GM12878 (cell line): ENCODE data around the gene RB1. TPM values are rescaled to one million over a fixed set of nuclear protein-coding genes. Genes with fewer than 3 reads are reported as not detected.

Source experiments
- BCL3 ChIP-seq: IDR thresholded peaks from 2 replicates; pipeline ENCODE4 v1.6.1; 2011; ENCODE audit warnings: borderline replicate concordance, low read depth, mild to moderate bottlenecking, moderate library complexity, low read length; ENCODE audit not compliant: insufficient read depth, poor library complexity, severe bottlenecking
- CHD4 ChIP-seq: fragments of 200-600 bp; sonication (generic); IDR thresholded peaks from 2 replicates; pipeline ENCODE4 v1.6.1; 2016; ENCODE audit warnings: mild to moderate bottlenecking
- CTCF ChIP-seq, 3 experiments: IDR thresholded peaks in 2 of 3; conservative IDR thresholded peaks in 1 of 3; 2 replicates each; pipeline ENCODE4 v1.5.1; 2011; ENCODE audit warnings: low read depth in 3 of 3, low read length in 3 of 3, mild to moderate bottlenecking in 3 of 3, control low read depth in 2 of 3, moderate library complexity in 2 of 3, inconsistent platforms in 1 of 3, mixed read lengths in 1 of 3; ENCODE audit not compliant: control insufficient read depth in 2 of 3, insufficient read depth in 1 of 3; ENCODE audit errors: extremely low read depth in 1 of 3
- EP300 ChIP-seq, 2 experiments: fragments of 150-350 bp in 1 of 2; IDR thresholded peaks; 2 replicates each; pipeline ENCODE4 v1.6.1; 2011 to 2012; ENCODE audit warnings: low read depth in 2 of 2, low read length in 2 of 2, borderline replicate concordance in 1 of 2, improper control_type of control experiment in 1 of 2, inconsistent platforms in 1 of 2; ENCODE audit not compliant: control insufficient read depth in 1 of 2
- IKZF2 ChIP-seq, 2 experiments: fragments of 450-650 bp; IDR thresholded peaks; 2 replicates each; pipeline ENCODE4 v1.6.1; 2017; ENCODE audit warnings: mild to moderate bottlenecking in 2 of 2, moderate library complexity in 2 of 2
- NFXL1 ChIP-seq: fragments of 450-650 bp; IDR thresholded peaks from 2 replicates; pipeline ENCODE4 v1.6.1; 2017; ENCODE audit warnings: antibody characterized with exemption, mild to moderate bottlenecking, borderline replicate concordance
- NFYA ChIP-seq: IDR thresholded peaks from 2 replicates; pipeline ENCODE4 v1.6.1; 2011; ENCODE audit warnings: low read depth, mild to moderate bottlenecking, low read length, improper control_type of control experiment, borderline replicate concordance
- NR2C2 ChIP-seq: IDR thresholded peaks from 2 replicates; pipeline ENCODE4 v1.6.1; 2011; ENCODE audit warnings: borderline replicate concordance, low read depth; ENCODE audit not compliant: control insufficient read depth, insufficient read length
- NR2F1 ChIP-seq: fragments of 450-650 bp; conservative IDR thresholded peaks from 2 replicates; pipeline ENCODE4 v1.6.1; 2017; ENCODE audit warnings: mild to moderate bottlenecking
- POLR2AphosphoS5 ChIP-seq: IDR thresholded peaks from 2 replicates; pipeline ENCODE4 v1.6.1; 2011; ENCODE audit warnings: mild to moderate bottlenecking, low read length, inconsistent platforms
- STAT3 ChIP-seq: IDR thresholded peaks from 2 replicates; pipeline ENCODE4 v1.6.1; 2011; ENCODE audit warnings: low read depth, low read length, improper control_type of control experiment
- SUPT20H ChIP-seq: IDR thresholded peaks from 2 replicates; pipeline ENCODE4 v1.6.1; 2011; ENCODE audit warnings: low read depth, mild to moderate bottlenecking, low read length, moderate library complexity, borderline replicate concordance; ENCODE audit not compliant: control insufficient read depth
- YY1 ChIP-seq: IDR thresholded peaks from 2 replicates; pipeline ENCODE4 v1.6.1; 2011; ENCODE audit warnings: low read depth, mild to moderate bottlenecking, low read length
- ZNF592 ChIP-seq: fragments of 450-650 bp; IDR thresholded peaks from 2 replicates; pipeline ENCODE4 v1.6.1; 2017; ENCODE audit warnings: mild to moderate bottlenecking, moderate library complexity
- ZSCAN29 ChIP-seq: fragments of 450-650 bp; IDR thresholded peaks from 2 replicates; pipeline ENCODE4 v1.6.1; 2017; ENCODE audit warnings: mild to moderate bottlenecking, moderate library complexity
- polyA plus RNA-seq, 11 experiments: library from polyadenylated mRNA; depleted of rRNA in 4 of 11; unstranded in 6 of 11; stranded (reverse) in 5 of 11; fragments of >200 nt; fragmentation: Nextera tagmentation in 4 of 11; fragmentation: Illumina TruSeq in 1 of 11; extraction: Ambion mirVana in 4 of 11; extraction: Trizol in 1 of 11; gene quantifications; 1 replicate in 1 of 11; 2 replicates in 10 of 11; pipeline versions ENCODE4 v1.2.1 to v1.2.3, GENCODE V29; 2011 to 2016; ENCODE audit warnings: inconsistent platforms in 2 of 11, missing spikeins in 2 of 11, low read depth in 1 of 11
- total RNA-seq, 4 experiments: library from RNA; depleted of rRNA in 3 of 4; stranded (reverse); fragments of >200 nt in 3 of 4; fragmentation: Illumina TruSeq in 1 of 4; extraction: Trizol in 1 of 4; gene quantifications; 2 replicates each; pipeline versions ENCODE4 v1.2.1 to v1.2.3, GENCODE V29; 2013 to 2021
- TF ChIP-seq, protein P1 (sequence below): fragments of 450-650 bp; IDR thresholded peaks from 2 replicates; pipeline ENCODE4 v1.6.1; 2017; ENCODE audit warnings: mild to moderate bottlenecking, moderate library complexity

Gene RB1
- total and polyA plus RNA-seq, 10 of the 15 experiments (the other 5 are each of a cell fraction or from before 2014, with no cell fraction given): 2.8 to 45.0 (median 8.3) TPM

GRCh38 chr13:48304143-48304876 is 759 bp downstream of the RB1 start (continued):
- TF ChIP-seq CTCF (IDR thresholded peaks at IDR 0.05 in 2 of 3, conservative IDR thresholded peaks at IDR 0.05 in 1 of 3; ENCODE audit: control insufficient read depth in 2 of 3, extremely low read depth in 1 of 3, insufficient read depth in 1 of 3, low read depth in 3 of 3, low read length in 3 of 3): no peak
- TF ChIP-seq POLR2AphosphoS5: peak; percentile 94
- TF ChIP-seq, protein P1, sequence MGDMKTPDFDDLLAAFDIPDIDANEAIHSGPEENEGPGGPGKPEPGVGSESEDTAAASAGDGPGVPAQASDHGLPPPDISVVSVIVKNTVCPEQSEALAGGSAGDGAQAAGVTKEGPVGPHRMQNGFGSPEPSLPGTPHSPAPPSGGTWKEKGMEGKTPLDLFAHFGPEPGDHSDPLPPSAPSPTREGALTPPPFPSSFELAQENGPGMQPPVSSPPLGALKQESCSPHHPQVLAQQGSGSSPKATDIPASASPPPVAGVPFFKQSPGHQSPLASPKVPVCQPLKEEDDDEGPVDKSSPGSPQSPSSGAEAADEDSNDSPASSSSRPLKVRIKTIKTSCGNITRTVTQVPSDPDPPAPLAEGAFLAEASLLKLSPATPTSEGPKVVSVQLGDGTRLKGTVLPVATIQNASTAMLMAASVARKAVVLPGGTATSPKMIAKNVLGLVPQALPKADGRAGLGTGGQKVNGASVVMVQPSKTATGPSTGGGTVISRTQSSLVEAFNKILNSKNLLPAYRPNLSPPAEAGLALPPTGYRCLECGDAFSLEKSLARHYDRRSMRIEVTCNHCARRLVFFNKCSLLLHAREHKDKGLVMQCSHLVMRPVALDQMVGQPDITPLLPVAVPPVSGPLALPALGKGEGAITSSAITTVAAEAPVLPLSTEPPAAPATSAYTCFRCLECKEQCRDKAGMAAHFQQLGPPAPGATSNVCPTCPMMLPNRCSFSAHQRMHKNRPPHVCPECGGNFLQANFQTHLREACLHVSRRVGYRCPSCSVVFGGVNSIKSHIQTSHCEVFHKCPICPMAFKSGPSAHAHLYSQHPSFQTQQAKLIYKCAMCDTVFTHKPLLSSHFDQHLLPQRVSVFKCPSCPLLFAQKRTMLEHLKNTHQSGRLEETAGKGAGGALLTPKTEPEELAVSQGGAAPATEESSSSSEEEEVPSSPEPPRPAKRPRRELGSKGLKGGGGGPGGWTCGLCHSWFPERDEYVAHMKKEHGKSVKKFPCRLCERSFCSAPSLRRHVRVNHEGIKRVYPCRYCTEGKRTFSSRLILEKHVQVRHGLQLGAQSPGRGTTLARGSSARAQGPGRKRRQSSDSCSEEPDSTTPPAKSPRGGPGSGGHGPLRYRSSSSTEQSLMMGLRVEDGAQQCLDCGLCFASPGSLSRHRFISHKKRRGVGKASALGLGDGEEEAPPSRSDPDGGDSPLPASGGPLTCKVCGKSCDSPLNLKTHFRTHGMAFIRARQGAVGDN: peak; percentile 18; the same call in 1 of the 2 replicates
- TF ChIP-seq EP300 (IDR thresholded peaks at IDR 0.05; ENCODE audit: borderline replicate concordance in 1 of 2, control insufficient read depth in 1 of 2, low read depth in 2 of 2, low read length in 2 of 2): peak; percentile 88 to 92; a peak in 3 of 4 replicates
- no peak for TF ChIP-seq NFXL1
- TF ChIP-seq ZNF592: no peak
- TF ChIP-seq YY1: peak; percentile 48; the same call in 1 of the 2 replicates
- TF ChIP-seq ZSCAN29: no peak
- TF ChIP-seq STAT3: peak; percentile 99
- TF ChIP-seq NFYA: no peak
- TF ChIP-seq NR2C2: no peak
- TF ChIP-seq NR2F1: no peak
- TF ChIP-seq BCL3: no peak
- TF ChIP-seq CHD4: no peak
- TF ChIP-seq SUPT20H: no peak
- peak; percentile 92 to 94 for TF ChIP-seq IKZF2 (IDR thresholded peaks at IDR 0.05)
